B cell (primary cell): Measurements from ENCODE around the gene LIMCH1.

Experiments
- EZH2 ChIP-seq: IDR thresholded peaks from 2 replicates; pipeline ENCODE4 v1.6.1; 2012; ENCODE audit warnings: borderline replicate concordance, low read depth, mild to moderate bottlenecking, moderate library complexity, low read length; ENCODE audit not compliant: insufficient read depth, poor library complexity, severe bottlenecking
- TF ChIP-seq, protein P1 (sequence below): fragments of 200-600 bp; IDR thresholded peaks from one replicate; pipeline ENCODE4 v1.8.0; 2022; ENCODE audit warnings: antibody characterized with exemption, mild to moderate bottlenecking

DNA sequence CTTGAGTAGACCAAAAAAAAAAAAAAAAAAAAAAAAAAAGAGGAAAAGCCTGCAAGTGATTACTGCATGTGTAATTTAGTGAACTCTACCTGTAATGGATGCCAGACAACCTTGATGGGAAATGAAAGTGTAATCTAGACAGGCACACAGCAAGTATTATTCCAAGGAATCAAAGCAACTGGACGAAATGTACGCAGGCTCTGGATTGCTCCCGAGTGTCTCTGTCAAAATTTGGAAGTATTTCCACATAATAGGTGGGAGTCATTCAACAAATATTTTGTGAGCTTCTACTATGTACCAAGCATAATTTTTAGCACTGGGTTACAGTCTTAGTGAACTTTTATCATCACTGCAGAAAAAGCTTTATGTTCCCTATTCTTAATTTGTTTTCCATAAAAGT, 64.2 kb downstream of the LIMCH1 start:
- TF ChIP-seq, protein P1, sequence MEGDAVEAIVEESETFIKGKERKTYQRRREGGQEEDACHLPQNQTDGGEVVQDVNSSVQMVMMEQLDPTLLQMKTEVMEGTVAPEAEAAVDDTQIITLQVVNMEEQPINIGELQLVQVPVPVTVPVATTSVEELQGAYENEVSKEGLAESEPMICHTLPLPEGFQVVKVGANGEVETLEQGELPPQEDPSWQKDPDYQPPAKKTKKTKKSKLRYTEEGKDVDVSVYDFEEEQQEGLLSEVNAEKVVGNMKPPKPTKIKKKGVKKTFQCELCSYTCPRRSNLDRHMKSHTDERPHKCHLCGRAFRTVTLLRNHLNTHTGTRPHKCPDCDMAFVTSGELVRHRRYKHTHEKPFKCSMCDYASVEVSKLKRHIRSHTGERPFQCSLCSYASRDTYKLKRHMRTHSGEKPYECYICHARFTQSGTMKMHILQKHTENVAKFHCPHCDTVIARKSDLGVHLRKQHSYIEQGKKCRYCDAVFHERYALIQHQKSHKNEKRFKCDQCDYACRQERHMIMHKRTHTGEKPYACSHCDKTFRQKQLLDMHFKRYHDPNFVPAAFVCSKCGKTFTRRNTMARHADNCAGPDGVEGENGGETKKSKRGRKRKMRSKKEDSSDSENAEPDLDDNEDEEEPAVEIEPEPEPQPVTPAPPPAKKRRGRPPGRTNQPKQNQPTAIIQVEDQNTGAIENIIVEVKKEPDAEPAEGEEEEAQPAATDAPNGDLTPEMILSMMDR: no peak
- TF ChIP-seq EZH2: no peak
